RWPE2 (cell line): ENCODE data around the gene B4GALNT2.

Experiments
- ATAC-seq: fragments of 200-7000 bp; cut with Tn5 transposase; 3 replicates; pipeline ENCODE4 v1.9.1; 2021; ENCODE audit warnings: low read depth
- DNase-seq: peaks from one replicate; pipeline ENCODE4 v3.0.0-alpha.2; 2020; ENCODE audit warnings: low spot score
- H3K27ac ChIP-seq: fragments of 450-650 bp; 2 replicates; pipeline ENCODE4 v1.5.1; 2017; ENCODE audit warnings: mild to moderate bottlenecking; ENCODE audit not compliant: poor library complexity, severe bottlenecking
- H3K27me3 ChIP-seq: fragments of 250-450 bp; sonication (Bioruptor Pico); 2 replicates; pipeline ENCODE4 v1.5.1; 2021; ENCODE audit warnings: mild to moderate bottlenecking, moderate library complexity; ENCODE audit not compliant: insufficient read depth, poor library complexity, severe bottlenecking
- H3K36me3 ChIP-seq: fragments of 250-450 bp; sonication (Bioruptor Pico); 2 replicates; pipeline ENCODE4 v1.5.1; 2020; ENCODE audit warnings: low read depth, mild to moderate bottlenecking, moderate library complexity
- H3K4me1 ChIP-seq: fragments of 250-450 bp; sonication (Bioruptor Pico); 2 replicates; pipeline ENCODE4 v1.5.1; 2021; ENCODE audit warnings: mild to moderate bottlenecking, moderate library complexity; ENCODE audit not compliant: insufficient read depth, poor library complexity, severe bottlenecking
- H3K4me3 ChIP-seq: fragments of 250-450 bp; sonication (Bioruptor Pico); 2 replicates; pipeline ENCODE4 v1.5.1; 2021; ENCODE audit warnings: mild to moderate bottlenecking, moderate library complexity; ENCODE audit not compliant: severe bottlenecking
- H3K9me3 ChIP-seq: fragments of 250-450 bp; sonication (Bioruptor Pico); 2 replicates; pipeline ENCODE4 v1.5.1; 2021; ENCODE audit warnings: mild to moderate bottlenecking, moderate library complexity; ENCODE audit not compliant: severe bottlenecking
- TF ChIP-seq, protein P1 (sequence below): fragments of 450-650 bp; IDR thresholded peaks from one replicate; pipeline ENCODE4 v1.5.1; 2017; ENCODE audit warnings: mild to moderate bottlenecking, moderate library complexity; ENCODE audit not compliant: poor library complexity, severe bottlenecking

B4GALNT2 gene

DNA sequence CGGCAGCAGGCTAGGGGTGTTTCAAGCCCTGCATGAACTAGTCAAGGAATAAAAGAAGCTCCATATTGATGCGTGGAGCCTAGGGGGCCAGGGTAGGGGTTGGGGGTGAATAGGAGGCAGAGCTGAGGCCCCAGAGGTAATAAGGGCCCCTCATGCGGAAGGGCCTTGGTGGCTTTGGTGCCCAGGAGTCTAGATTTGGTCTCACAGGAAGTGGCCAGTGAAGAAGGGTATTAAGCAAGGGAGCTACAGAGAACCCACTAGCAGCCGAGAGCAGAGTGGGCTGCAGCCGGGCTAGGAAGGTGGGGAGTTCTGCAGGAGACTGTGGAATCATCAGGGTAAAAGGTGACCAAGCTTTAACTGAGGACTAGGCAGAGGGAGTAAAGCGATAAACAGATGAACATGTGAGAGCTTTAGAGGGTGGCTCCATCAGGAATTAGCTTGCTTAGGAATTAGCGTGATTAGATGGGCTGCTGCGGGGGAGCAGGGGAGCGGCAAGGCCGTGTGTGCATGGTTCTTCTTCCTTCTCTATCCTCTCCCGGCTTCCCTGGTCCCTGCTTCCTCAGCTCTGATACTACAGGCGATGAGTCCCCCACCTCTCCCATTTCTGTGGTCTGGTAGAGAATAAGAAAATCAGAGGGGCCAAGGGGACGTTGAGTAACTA is 68.0 kb downstream of the B4GALNT2 start:
- TF ChIP-seq, protein P1, sequence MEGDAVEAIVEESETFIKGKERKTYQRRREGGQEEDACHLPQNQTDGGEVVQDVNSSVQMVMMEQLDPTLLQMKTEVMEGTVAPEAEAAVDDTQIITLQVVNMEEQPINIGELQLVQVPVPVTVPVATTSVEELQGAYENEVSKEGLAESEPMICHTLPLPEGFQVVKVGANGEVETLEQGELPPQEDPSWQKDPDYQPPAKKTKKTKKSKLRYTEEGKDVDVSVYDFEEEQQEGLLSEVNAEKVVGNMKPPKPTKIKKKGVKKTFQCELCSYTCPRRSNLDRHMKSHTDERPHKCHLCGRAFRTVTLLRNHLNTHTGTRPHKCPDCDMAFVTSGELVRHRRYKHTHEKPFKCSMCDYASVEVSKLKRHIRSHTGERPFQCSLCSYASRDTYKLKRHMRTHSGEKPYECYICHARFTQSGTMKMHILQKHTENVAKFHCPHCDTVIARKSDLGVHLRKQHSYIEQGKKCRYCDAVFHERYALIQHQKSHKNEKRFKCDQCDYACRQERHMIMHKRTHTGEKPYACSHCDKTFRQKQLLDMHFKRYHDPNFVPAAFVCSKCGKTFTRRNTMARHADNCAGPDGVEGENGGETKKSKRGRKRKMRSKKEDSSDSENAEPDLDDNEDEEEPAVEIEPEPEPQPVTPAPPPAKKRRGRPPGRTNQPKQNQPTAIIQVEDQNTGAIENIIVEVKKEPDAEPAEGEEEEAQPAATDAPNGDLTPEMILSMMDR: no peak
- Histone ChIP-seq H3K27ac (no peak overlapping the region), H3K36me3 (no peaks in the 10 kb centered on the region), H3K27me3 (no peaks in the 10 kb centered on the region), H3K9me3 (no peaks in the 10 kb centered on the region), H3K4me1 (no peaks in the 10 kb centered on the region), H3K4me3 (no peak overlapping the region)
- ATAC-seq (no peak), DNase-seq (no peak)

DNA sequence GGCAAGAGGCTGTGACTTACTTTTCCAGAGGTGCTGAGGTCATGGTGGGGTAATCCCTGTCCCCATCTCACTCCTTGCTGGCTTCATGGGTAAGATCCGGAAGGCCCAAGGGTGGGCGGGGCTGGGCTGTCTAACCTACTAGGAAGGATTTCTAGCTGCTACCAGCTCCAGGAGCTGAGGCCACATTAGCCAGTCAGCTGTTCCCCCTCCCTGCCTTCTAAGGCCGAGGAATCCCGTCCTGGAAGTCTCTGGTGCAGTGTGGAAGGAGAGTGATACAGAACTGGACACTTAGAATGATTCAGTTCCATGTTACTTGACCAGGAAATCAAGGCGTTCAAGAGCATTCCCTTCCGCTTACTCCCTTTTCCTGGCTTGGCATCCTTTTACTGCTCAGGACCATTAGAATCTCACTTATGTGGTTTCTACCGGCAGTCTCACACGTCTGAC is 68.9 kb downstream of the B4GALNT2 start:
- no peak overlapping the region for H3K4me3 ChIP-seq
- H3K27ac ChIP-seq: no peak overlapping the region
- no peak for DNase-seq
- ATAC-seq: no peak
- H3K27me3 ChIP-seq: no peaks in the 10 kb centered on the region
- H3K4me1 ChIP-seq: no peaks in the 10 kb centered on the region
- TF ChIP-seq, protein P1: no peak
- H3K9me3 ChIP-seq: no peaks in the 10 kb centered on the region
- H3K36me3 ChIP-seq: no peaks in the 10 kb centered on the region

DNA sequence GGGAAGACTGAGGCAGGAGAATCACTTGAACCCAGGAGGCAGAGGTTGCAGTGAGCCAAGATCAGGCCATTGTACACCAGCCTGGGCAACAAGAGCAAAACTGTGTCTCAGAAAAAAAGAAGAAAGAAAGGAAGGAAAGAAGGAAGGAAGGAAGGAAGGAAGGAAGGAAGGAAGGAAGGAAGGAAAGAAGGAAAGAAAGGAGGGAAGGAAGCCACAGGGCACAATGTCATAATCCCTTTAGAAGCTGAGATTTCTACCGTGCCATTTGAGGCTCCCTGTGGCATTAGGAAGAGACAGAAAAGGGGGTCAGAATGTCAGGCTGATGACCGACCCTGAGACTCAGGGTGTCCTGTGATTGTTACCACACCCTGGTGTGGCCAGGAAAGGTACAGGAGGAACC is 71.2 kb downstream of the B4GALNT2 start:
- TF ChIP-seq, protein P1: no peak
- Histone ChIP-seq H3K36me3 (no peaks in the 10 kb centered on the region), H3K27me3 (no peaks in the 10 kb centered on the region), H3K9me3 (no peaks in the 10 kb centered on the region), H3K4me1 (no peaks in the 10 kb centered on the region), H3K27ac (no peak overlapping the region), H3K4me3 (no peak overlapping the region)
- no peak for DNase-seq
- ATAC-seq: no peak

DNA sequence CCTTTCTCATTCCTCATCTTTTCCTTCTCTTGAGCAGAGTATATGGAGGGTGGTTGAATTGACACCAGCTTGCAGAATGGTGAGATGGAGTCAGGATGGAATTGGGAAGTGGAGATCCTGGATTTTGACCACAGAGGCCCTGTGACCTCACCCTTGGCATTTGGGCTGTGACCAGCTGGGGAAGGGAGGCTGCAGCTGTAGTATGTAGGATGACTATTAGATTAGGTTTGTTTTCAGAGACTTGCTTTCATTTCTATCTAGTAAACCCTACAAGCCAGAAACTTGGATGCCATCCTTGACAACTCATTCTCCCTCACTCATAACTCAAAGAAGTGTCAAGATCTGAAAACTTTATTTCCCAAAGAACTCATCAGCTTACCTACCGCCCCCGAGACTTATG is 71.9 kb downstream of the B4GALNT2 start:
- TF ChIP-seq, protein P1: no peak
- no peak for ATAC-seq

DNA sequence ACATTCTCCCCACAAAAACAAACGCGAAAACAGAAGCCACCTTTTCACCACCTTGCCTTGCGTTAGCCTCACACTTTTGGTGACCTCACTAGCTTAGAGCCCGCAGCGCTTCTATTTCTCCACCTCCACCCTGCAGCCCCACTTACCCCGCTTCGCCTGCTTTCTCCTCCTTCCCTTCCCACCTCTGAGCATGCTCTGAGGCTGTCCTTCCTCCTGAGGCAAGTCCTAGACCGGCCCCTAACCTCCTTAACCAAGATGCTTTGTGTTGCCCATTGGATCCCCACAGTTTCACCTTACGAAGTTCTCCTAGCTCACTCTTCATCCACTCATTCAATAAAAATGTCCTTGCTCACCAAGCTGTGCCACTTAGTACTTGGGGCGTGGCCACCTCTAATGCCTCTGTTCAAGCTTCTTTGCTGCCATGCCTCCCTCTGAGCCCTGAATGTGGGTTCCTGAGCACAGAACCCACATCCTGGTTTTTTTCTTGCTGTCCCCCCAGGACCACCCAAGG is 76.5 kb downstream of the B4GALNT2 start:
- DNase-seq (no peak), ATAC-seq (no peak)
- Histone ChIP-seq H3K4me3 (no peak overlapping the region), H3K27ac (no peak overlapping the region), H3K4me1 (no peaks in the 10 kb centered on the region), H3K36me3 (no peaks in the 10 kb centered on the region), H3K9me3 (no peaks in the 10 kb centered on the region), H3K27me3 (no peaks in the 10 kb centered on the region)
- TF ChIP-seq, protein P1: no peak

More for the DNA sequence above, 71.9 kb downstream of the B4GALNT2 start:
- Histone ChIP-seq H3K36me3 (no peaks in the 10 kb centered on the region), H3K4me1 (no peaks in the 10 kb centered on the region), H3K27ac (no peak overlapping the region), H3K4me3 (no peak overlapping the region), H3K9me3 (no peaks in the 10 kb centered on the region), H3K27me3 (no peaks in the 10 kb centered on the region)
- DNase-seq: no peak
